GM19193 (cell line): Measurements from ENCODE around the gene CPAMD8.

Experiments
- POLR2A ChIP-seq: IDR thresholded peaks from 4 replicates; pipeline ENCODE4 v1.6.1; 2011; ENCODE audit not compliant: insufficient read depth, insufficient read length; ENCODE audit errors: extremely low read depth

The CPAMD8 gene

DNA sequence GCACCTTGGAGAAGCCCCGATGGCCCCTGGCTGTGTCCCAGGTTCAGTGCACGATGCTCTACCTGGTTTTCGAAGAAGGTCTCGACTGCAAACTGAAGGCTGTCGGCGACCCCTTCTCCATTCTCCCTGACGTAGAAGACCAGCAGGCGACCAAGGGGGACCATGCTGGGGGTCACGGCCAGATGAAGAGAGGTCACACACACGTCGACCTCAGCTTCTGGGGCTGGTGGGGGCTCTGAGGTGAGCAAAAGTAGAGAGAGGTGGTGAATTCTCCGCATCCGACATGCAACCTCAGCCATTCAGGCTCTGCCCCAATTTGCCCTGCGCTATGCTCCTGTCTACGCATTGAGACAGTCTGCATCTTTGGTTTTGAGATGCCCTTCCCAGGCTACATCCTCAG lies 49.3 kb downstream of the CPAMD8 start:
- TF ChIP-seq POLR2A: no peak

DNA sequence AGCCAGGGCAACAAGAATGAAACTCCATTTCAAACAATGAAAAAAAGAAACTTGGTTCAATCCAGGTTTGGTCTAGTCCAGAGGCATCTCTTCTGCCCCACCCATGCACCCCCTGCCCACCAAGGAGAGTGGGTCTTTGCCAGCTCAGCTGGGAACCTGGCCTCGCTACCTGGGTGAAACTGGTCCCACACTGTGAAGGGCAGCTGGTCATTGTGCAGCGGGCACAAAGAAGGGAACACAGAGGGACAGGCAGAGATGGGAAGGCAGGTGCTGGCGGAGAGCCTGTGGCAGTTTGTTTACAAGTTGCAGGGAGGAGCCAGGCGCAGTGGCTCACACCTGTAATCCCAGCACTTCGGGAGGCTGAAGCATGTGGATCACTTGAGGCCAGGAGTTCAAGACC lies 50.2 kb downstream of the CPAMD8 start:
- TF ChIP-seq POLR2A: no peak

DNA sequence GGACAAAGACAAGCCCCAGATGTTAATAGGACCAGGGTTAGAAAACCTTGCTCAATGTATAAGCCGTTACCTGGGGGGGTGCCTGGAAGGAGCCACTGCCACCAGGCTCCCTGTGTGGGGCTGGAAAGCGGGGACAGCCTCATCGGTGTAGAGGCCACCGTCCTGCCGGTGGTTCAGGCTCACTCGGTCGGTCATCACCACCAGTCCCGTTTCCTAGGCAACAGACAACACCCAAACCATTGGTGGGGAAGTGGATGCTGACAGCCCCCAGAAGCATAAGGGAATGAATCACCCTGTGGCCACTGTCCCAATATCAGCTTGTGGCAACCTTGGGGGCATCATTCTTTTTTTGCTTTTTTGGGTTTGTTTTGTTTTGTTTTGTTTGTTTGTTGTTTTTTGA lies 55.8 kb downstream of the CPAMD8 start:
- no peak for TF ChIP-seq POLR2A

DNA sequence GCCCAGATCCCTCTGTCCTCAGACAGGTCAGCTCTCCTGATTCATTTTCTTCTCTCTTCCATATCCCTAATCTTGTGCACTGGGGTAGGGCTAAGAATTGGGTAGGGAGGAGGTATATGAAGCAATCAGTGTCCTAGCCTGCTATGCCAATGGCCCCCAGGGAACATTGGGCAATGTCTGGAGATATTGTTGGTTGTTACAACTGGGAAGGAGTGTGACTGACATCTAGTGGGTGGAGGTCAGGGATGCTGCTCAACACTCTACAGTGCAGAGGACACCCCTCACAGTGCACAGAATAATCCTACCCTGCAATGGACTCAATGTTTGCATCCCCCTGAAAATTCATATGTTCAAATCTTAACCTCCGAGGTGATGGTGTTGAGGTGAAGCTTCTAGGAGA lies 57.5 kb downstream of the CPAMD8 start:
- TF ChIP-seq POLR2A: no peak

DNA sequence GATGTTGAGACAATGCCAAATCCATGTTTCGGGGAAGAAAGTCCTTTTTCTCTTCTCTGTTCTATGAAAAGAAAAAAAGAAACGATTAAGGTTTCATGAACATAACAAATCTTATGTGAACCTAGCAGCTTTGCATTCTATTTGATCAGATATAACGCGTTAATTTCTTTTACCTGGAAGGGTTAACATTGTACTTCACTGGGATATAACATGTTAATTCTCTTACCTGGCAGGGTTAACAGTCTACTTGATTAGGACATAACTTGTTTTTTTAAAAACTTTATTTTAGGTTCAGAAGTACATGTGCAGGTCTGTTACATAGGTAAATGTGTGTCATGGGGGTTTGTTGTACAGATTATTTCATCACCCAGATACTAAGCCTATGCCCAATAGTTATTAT lies 68.8 kb downstream of the CPAMD8 start:
- no peak for TF ChIP-seq POLR2A

DNA sequence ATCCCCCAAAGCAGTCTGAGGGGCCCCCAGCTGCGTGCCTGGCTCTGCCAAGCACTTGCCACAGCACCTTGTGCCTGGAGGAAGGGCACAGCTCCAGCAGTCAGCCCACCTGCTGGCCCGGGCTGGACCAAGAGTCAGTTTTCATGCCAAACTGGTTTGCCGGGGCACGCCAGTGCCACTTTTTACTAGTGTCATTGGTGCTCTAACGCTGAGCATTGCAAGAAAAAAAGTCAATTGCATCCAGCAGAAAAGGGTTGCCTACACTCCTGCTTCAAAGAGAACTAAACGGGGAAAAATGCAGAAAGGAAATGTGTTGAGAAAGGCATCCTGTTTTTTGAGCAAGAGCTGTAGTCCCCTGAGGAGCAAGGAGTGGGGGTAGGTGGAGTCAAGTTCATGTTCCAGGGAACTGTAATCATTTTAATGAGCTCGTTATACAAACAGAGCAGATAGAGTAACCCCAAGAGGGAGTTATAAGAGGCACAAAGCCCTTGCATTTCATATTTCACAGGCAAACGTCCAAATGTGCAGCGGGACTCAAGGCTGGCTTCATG lies 69.4 kb downstream of the CPAMD8 start:
- TF ChIP-seq POLR2A: no peak

DNA sequence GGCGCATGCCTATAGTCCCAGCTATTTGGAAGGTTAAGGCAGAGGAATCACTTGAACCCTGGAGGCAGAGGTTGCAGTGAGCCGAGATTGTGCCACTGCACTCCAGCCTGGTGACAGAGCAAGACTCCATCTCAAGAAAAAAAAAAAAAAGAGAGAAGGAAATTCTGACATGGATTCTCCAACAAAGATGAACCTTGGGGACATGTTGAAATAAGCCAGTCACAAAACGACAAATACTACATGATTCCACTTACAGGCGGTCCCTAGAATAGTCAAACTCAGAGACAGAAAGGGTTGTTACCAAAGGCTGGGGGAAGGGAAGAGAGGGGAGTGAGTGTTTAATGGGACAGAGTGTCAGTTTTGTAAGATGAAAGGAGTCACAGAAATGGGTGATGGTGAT lies 71.4 kb downstream of the CPAMD8 start:
- TF ChIP-seq POLR2A: no peak

DNA sequence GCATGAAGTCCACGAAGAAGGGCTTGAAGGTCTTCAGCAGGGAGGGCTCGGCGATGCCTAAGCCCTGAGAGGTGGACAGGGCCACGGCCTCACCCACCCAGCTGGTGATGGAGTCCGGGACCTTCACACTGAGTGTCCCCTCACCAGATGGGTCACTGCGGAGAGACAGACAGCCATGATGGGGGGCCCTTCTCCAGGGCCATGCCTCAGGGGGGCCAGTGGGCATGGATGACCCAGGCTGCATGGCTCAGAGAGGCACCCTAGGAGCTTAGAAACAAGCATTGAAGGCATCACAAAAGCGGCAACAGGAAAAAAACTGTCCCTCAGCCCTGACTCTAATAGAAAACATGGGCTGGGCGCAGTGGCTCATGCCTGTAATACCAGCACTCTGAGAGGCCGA lies 74.6 kb downstream of the CPAMD8 start:
- TF ChIP-seq POLR2A: no peak

DNA sequence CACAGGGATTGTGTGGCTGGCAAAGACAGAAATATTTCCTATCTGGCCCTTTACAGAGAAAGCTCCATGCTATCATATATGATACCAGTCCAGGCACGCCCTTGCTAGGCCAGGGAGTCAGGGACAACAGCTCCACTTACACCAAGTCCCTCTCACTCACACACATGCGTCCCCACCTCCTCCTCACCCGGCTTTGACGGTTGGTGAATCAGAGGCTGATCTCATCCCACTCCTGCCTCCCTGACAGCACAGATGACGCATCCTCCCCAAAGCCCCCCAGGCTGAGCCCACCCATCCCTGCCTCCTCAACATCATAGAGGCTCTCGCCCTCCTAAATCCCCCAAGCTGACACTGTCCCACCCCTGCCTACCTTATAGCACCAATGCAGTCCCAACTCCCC lies 75.1 kb downstream of the CPAMD8 start:
- no peak for TF ChIP-seq POLR2A

DNA sequence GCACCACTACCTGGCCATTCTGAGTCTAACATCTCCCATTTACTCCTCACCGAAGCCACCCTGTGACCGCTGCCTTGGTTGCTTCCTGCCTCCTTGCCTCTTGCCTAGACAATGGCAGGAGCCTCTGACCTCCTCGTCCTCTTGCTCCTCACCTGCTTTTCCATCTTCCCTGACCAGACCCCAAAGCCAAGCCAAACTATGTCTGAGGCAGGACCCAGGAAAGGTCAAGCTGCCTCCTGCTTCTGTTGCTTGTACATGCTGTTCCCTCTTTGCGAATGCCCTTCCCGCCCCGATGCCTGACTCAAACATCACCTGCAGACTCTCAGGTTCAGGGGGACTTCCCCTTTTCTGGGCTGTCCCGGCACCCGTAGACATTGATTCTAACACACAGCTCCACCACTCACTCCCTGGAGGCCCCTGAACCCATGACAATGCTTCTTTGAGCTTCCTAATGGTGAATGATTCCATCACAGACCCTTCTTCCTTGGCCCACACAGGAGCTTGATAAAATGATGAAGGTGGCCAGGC lies 77.0 kb downstream of the CPAMD8 start:
- no peak for TF ChIP-seq POLR2A

DNA sequence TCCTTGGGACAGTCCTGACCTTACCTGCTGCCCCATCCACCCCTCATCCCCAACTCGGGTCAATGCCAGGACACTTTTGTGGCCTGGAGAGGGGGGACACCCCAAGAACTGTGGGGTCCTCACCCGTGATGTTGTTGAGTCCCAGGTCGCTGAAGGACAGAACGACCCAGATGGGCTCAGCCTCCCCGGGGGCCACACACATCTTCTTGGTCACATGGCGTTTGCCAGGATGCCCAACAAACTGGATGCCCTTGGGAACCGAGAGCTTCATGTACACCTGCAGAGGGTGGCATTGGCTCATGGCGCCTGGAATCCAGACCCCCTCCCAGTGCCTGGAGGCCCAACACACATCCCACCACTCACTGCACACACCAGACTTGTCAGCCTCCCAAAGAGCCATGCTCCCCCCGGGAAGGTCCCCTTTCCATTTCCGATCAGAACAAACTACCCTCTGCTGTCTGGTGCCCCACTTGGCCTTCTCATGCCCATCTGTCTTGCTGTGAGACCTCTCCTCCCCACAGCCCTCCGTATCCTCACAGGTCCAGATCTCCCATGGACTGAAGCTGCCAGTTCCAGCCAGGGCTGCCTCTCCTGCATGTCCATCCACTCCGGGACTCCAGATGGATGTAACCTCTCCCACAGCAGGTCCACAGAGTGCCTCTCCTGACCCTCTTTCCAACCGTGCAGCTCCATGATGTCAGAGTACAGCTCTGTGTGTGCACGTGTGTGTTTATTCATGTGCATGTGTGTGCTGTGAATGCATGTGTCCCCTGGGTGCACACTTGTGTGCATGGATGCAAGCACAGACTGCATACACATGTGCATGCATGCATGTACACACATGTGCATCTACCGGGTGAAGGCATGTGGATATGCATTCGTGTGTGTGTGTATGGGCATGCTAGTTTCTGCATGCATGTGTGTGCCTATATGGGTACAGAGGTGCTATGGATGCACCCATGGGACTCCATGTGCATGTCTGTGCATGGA lies 79.4 kb downstream of the CPAMD8 start:
- no peak for TF ChIP-seq POLR2A

DNA sequence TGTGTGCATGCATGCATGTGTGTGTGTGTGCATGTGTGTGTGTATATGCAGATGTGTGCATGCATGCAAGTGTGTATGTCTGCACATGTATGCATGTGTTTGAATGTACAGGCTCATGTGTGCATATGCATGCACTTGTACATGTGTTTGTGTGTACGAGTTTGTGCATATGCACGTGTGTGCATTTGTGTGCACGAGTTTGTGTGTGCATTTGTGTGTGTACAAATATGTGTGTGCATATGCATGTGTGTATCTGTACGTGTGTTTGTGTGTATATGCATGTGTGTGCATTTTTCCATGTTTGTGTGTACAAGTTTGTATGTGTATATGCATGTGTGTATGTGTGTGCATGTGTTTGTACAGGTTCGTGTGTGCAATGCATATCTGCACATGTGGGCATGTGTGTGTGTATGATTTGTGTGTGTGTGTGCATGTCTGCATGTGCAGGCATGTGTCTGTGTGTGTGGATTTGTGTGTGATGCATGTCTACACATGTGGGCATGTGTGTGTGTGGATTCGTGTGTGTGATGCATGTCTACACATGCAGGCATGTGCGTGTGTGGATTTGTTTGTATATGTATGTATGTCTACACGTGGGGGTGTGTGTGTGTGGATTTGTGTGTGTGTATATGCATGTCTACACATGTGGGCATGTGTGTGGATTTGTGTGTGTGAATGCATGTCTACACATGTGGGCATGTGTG lies 80.7 kb downstream of the CPAMD8 start:
- TF ChIP-seq POLR2A: no peak

DNA sequence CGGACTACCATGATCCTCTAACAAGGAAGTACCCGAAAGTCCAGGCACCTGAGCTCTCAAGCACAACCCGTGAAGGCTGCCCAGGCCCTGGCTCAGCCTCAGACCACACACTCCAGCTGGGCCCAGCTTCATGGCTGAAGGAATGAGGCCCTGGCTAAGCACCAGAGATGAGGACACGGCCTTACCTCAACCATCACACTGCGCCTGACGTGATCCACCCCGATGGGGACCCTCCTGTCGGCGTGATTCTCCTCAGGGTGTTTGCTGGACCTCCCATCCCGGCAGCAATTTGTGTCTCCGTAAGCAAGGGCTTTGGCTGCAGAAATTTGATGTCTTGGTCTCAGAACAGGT lies 81.3 kb downstream of the CPAMD8 start:
- no peak for TF ChIP-seq POLR2A

DNA sequence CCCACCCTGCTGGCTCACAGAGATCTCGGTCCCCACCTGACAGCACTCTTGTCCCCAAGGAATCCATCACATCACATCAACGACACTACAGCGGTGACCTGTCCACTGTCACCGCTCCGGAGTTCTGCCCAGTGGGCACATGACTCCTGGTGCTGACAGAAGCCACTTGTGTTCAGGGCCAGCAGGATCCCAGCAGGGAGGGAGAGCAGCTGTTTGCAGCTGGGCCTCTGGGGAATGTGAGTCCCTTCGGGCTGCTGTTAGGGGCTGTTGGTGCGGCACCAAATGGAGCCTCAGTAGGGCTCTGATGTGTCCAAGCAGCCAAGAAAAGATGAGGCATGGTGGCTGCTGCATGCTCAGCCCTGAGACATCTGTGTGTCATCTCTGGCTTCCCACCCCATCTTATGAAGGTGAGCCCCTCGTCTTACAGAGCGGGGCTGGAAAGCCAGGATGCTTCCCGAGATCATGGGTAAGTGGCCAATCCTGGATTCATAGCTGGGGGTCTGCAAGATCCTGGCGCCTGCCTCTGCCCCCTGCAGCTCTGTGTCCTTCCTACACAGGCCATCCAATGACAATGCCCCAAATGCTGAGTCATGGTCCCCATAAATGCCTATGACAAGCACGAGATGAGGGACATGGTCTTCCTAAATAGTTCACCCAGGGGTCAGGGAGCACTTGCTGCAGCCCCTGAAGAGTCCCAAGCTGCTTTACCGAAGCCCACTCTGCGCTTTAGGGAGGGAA lies 81.8 kb downstream of the CPAMD8 start:
- TF ChIP-seq POLR2A: no peak
